DOHH2 (cell line): Measurements from ENCODE around the gene TOP2A.

Experiments used
- EZH2phosphoT487 ChIP-seq: fragments of 200-600 bp; sonication (generic); IDR thresholded peaks from 2 replicates; pipeline ENCODE4 v1.6.1; 2017; ENCODE audit warnings: borderline replicate concordance, mild to moderate bottlenecking, antibody characterized with exemption, low read length, moderate library complexity, mixed read lengths
- TF ChIP-seq, protein P1 (sequence below): fragments of 200-600 bp; sonication (generic); IDR thresholded peaks from one replicate; pipeline ENCODE4 v1.5.1; 2014; ENCODE audit warnings: antibody characterized with exemption, mild to moderate bottlenecking, low read depth, low read length; ENCODE audit not compliant: poor library complexity, severe bottlenecking

DNA sequence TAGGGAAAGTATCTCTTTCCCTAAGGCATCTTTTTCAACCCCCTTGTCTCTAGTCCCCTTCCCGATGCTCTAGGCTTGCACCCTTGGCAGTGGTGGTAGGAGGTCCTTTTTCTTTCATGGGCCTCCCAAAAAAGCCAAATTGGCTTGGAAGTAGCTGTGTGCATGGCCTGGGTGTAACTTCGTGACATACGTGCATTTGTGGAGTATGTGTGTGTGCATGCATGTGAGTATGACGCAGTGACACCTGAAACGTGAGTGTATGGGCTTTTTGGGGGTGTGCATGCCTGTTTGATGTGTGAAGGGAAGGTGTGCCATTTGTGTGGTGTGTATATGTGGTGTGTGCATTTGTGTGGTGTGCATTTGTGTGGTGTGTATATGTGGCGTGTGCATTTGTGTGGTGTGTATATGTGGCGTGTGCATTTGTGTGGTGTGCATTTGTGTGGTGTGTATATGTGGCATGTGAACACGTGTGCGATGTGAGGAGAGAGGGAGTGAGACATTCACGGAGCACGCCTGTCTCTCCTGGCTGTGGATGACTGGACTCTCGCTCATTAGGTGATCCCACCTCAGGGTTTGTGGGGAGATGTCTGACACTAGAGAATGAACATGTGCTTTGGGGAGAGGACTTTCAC lies 41.3 kb upstream of the TOP2A start:
- TF ChIP-seq EZH2phosphoT487, result no peak
- TF ChIP-seq, protein P1, sequence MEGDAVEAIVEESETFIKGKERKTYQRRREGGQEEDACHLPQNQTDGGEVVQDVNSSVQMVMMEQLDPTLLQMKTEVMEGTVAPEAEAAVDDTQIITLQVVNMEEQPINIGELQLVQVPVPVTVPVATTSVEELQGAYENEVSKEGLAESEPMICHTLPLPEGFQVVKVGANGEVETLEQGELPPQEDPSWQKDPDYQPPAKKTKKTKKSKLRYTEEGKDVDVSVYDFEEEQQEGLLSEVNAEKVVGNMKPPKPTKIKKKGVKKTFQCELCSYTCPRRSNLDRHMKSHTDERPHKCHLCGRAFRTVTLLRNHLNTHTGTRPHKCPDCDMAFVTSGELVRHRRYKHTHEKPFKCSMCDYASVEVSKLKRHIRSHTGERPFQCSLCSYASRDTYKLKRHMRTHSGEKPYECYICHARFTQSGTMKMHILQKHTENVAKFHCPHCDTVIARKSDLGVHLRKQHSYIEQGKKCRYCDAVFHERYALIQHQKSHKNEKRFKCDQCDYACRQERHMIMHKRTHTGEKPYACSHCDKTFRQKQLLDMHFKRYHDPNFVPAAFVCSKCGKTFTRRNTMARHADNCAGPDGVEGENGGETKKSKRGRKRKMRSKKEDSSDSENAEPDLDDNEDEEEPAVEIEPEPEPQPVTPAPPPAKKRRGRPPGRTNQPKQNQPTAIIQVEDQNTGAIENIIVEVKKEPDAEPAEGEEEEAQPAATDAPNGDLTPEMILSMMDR, result no peak
